Activated naive CD8-positive, alpha-beta T cell treated with anti-CD3 and anti-CD28 coated beads, Interleukin-2, amount 10 ng/mL, durations not matched to agents 7 days and 5 days (primary cell): Measurements from ENCODE around the gene GRIP2. TPM values are rescaled to one million over a fixed set of nuclear protein-coding genes. Genes with fewer than 3 reads are reported as not detected.
A peak's percentile ranks its signal among the peaks of the same experiment; 100 is the strongest.

ENCODE experiments used
- ATAC-seq: fragments of 150-1000 bp; cut with Tn5 transposase; one replicate; pipeline ENCODE4 v1.10.0; 2021; ENCODE audit warnings: low read depth, moderate library complexity
- POLR2A ChIA-PET: fragments of 350-600 bp; sonication (Branson Sonifier 250); formaldehyde crosslinking; loops from one replicate; lab custom pipeline; 2021; ENCODE audit warnings: antibody characterized with exemption; lab: Charles Lee
- DNase-seq: peaks from one replicate; pipeline ENCODE4 v3.0.0; 2021
- H3K27ac Mint-ChIP-seq: one replicate; pipeline ENCODE4 v1.8.0; 2022; ENCODE audit warnings: mild to moderate bottlenecking, mixed read lengths
- H3K27me3 Mint-ChIP-seq: one replicate; pipeline ENCODE4 v1.8.0; 2022; ENCODE audit warnings: mild to moderate bottlenecking, moderate library complexity, mixed read lengths
- H3K36me3 Mint-ChIP-seq: one replicate; pipeline ENCODE4 v1.8.0; 2021; ENCODE audit warnings: mild to moderate bottlenecking, mixed read lengths
- H3K4me1 Mint-ChIP-seq: one replicate; pipeline ENCODE4 v1.8.0; 2021; ENCODE audit warnings: mixed read lengths
- H3K4me3 Mint-ChIP-seq: one replicate; pipeline ENCODE4 v1.8.0; 2022; ENCODE audit warnings: mild to moderate bottlenecking, moderate library complexity, mixed read lengths
- H3K9me3 Mint-ChIP-seq: one replicate; pipeline ENCODE4 v1.8.0; 2021; ENCODE audit warnings: mixed read lengths
- total RNA-seq, 2 experiments: library from RNA; stranded (reverse); gene quantifications; one replicate each; pipeline ENCODE4 v1.2.3, GENCODE V29; 2021

GRIP2 gene
- total RNA-seq, 2 experiments from 2014 or later = not detected

DNA sequence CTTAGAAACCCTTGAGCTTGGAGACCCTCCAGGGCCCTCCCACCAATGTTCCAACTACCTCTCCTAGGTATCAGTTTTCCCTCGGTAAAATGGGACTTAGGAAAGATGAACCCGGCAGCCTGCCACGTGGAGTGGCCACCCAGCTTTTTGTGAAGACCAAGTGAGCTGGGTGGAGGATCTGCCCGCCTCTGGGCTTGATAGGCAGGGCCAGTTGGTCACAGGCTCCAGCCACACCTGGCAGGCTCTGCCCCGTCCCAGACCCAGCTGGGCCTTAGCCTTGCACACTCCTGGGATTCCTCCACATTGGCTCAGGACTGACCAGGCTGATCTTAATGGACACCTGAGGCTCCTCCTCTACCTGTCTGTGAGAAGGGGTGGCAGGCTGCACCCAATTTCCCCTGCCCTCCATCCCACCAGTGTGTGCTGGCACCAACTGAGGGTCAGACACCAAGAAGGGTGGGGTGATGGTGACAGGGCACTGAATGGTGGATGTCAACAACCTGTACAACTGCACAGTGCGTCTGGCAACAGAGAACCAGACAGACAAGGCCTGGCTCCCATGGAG is 761 bp upstream of the GRIP2 start:
- H3K27me3 Mint-ChIP-seq = peaks cover 4% of the 10 kb centered on the region
- H3K36me3 Mint-ChIP-seq = no peaks in the 10 kb centered on the region
- no peak overlapping the region for H3K4me3 Mint-ChIP-seq
- DNase-seq (no peak), ATAC-seq (no peak)
- H3K4me1 Mint-ChIP-seq = no peaks in the 10 kb centered on the region
- no peak overlapping the region for H3K27ac Mint-ChIP-seq
- POLR2A ChIA-PET = no interaction called here
- H3K9me3 Mint-ChIP-seq = no peaks in the 10 kb centered on the region

DNA sequence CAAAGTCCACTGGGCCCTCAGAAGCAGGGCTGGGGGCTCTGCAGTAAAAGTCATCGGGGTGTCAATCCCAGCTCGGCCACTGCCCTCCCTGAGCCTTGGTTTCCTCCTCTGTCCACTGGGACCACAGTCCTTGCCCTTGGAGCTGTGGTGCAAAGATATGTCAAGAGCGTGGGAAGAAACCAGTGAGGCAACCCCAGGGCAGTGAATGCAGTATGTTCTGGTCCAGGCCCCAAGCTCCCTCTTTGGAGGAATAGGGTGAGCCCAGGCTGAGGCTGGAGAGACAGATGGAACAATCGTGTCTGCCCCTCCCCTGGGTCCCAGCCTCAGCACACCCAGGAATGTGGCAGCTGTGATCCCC is 779 bp downstream of the GRIP2 start:
- Mint-ChIP-seq H3K36me3 (no peaks in the 10 kb centered on the region), H3K4me3 (no peak overlapping the region), H3K9me3 (no peaks in the 10 kb centered on the region), H3K27me3 (peaks cover 2% of the 10 kb centered on the region), H3K4me1 (no peaks in the 10 kb centered on the region), H3K27ac (no peak overlapping the region)
- POLR2A ChIA-PET = no interaction called here
- ATAC-seq = no peak
- DNase-seq = no peak

DNA sequence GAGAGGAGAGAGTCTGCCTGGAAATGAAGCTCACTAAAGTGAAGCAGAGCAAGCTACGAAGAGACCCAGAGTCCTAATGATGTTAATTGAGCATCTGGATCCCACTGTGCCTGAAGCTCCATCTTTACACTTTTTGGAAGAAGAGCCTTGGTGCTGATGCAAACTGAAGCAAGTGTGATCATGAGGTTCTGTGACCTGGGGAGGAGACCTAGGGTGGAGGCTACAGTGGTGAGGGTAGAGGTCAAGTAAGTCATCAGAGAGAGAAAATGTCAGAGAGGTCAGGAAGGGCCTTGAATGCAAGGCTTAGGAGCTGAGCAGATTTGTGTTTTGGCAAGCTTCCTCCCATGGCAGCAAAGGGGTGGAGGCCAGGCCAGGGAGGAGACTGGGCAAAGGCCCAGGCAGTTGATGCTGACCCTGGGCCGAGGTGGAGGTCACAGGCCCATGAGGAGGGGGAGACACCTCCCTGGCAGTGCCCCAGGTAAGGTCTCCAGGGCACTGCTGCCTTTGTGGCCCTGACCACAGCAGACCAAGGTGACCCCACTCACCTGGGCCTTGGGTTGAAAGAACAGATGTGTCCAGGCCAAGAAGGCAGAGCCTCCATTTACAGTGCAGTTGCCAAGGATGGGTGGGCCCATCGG is 1.6 kb downstream of the GRIP2 start:
- ATAC-seq = no peak
- peaks cover 2% of the 10 kb centered on the region for H3K27me3 Mint-ChIP-seq
- DNase-seq = no peak
- no peak overlapping the region for H3K4me3 Mint-ChIP-seq
- POLR2A ChIA-PET = interaction anchor here (0.6 kb wide), 1 partner anchor 567 kb away, joined by 3 read pairs; no protein-coding TSS in a partner anchor
- H3K27ac Mint-ChIP-seq = no peak overlapping the region
- no peaks in the 10 kb centered on the region for H3K4me1 Mint-ChIP-seq
- no peaks in the 10 kb centered on the region for H3K9me3 Mint-ChIP-seq
- H3K36me3 Mint-ChIP-seq = no peaks in the 10 kb centered on the region

DNA sequence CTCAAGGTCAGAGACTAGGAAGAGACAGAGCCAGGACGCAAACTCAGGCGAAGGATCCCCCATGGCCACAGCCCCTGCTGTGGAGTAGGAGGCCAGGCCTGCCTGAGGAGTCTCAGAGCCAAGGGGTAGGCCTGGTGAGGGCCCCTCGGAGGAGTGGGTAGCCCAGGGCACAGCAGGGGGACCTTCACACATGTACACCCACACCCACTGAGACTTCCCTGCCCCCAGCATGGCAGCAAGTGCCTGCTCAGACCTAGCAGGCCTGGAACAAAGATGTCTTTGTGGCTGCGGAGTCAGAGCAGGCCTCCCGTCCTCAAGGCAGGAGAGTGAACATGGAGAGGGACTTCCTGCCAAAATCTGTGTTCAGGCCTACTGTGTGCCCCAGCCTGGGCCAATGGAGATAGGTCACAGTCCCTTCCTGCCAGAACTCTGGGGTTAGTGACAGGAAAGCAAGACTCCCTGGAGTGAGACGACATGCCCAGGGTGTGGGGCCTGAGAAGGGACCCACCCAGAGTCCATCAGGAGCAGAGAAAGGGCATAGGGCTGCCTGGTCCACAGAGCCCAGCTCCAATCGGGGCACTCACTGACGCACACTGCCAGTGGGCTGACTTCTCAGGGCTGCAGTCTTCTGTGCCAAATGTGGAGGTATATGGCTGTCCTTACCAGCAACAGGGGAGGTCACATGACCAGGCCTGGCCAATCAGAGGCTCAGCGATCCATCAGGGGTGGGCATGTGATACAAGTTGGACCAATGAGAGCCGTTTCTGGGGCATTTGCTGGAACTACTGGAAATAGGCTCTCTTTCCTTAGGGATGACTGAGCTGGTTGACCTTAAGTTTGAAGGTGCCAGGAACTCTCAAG is 2.3 kb downstream of the GRIP2 start:
- Mint-ChIP-seq H3K4me3 (no peak overlapping the region), H3K4me1 (no peaks in the 10 kb centered on the region), H3K27me3 (peaks cover 2% of the 10 kb centered on the region), H3K27ac (no peak overlapping the region), H3K36me3 (no peaks in the 10 kb centered on the region), H3K9me3 (no peaks in the 10 kb centered on the region)
- POLR2A ChIA-PET = interaction anchor here (0.6 kb wide), 1 partner anchor 566 kb away, joined by 3 read pairs; no protein-coding TSS in a partner anchor
- ATAC-seq = no peak
- no peak for DNase-seq

DNA sequence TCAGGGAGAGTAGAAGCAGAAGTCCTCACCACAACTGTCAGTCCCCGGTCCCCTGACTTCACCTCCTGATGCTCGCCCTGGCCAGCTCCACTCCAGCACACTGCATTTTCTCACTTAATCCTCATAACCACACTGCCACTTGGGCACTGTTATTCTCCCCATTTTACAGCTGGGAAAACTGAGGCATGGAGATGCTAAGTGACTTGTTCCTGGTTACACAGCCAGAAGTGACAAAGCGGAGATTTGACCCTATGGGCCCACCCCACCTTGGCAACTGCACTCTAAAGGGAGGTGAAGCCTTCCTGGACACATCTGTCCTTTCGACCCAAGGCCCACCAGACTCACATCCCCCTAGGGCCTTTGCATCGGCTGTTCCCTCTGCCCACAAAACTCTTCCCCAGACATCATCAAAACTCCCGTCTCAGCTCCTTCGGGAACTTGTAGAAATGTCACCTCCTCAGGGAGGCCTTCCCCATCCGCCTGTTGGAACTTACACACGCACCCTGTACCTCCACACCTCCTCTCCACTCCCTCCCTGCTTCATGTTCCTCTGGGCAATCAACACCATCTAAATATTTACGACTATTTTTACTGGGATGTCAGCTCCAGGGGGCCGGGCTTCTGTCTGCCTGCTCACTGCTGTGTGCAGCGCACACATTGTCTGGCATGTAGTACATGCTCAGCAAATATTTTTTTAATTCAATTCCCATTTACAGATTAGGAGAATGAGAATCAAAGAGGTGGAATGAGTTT is 3.1 kb downstream of the GRIP2 start:
- H3K4me3 Mint-ChIP-seq = no peak overlapping the region
- POLR2A ChIA-PET = no interaction called here
- no peaks in the 10 kb centered on the region for H3K9me3 Mint-ChIP-seq
- H3K27me3 Mint-ChIP-seq = peaks cover 2% of the 10 kb centered on the region
- no peak for ATAC-seq
- no peak for DNase-seq
- H3K4me1 Mint-ChIP-seq = no peaks in the 10 kb centered on the region
- H3K36me3 Mint-ChIP-seq = no peaks in the 10 kb centered on the region
- H3K27ac Mint-ChIP-seq = no peak overlapping the region

DNA sequence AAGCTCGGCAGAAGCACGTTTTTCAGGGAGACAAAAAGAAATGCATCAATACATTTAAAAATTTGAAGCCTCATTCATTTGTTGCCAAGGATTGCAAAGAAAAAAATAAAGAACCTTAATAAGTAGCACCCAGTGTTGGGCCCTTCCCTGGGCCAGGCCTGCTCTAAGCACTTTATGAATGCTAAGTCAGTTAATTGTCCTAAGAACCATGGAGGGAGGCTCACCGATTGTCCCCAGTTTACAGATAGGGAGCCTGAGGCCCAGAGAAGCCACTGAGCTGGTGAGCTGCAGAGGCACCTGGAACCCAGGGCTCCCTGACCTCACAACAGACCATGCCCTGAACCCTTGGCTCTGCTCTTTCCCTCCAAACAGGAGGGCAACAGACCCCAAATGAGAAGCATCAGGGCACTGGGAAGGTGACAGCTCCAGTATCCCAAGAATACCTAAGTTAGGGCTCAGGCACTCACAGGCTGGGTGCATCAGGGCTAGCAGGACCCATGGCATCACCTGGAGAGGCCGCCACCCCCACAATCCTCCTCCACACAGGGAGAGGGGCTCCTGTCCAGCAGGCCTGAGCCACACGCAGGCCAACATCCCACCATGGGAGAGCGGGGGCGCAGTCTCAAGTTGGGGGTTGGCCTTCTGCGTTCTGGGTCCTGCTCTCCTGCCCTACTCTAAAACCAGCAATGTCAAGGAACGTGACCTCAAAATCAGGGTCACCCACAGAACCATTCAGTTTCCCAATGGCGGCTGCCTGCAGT is 3.9 kb downstream of the GRIP2 start:
- Mint-ChIP-seq H3K27me3 (peaks cover 2% of the 10 kb centered on the region), H3K4me3 (no peak overlapping the region), H3K4me1 (no peaks in the 10 kb centered on the region), H3K9me3 (no peaks in the 10 kb centered on the region), H3K36me3 (no peaks in the 10 kb centered on the region), H3K27ac (no peak overlapping the region)
- POLR2A ChIA-PET = no interaction called here
- DNase-seq (no peak), ATAC-seq (no peak)

DNA sequence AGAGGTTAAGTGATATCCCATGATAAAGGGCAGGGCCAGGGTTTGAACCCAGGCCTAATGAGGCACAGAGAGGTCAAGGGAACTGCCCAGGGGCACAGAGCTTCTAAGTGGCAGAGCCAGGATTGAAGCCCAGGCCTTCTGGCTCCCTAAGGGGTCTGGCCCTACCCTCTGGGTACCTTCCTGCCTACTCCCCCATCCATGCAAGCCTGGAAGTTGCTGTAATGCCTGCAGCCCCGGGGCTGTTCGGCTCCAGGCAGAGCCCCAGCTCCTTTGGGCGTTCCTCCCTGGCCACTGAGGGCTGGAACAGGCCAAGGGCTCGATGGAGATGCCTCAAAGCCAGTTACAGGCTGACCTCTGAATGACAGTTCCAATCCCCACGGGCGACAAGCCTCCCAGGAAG is 4.5 kb downstream of the GRIP2 start:
- POLR2A ChIA-PET = no interaction called here
- H3K27me3 Mint-ChIP-seq = peaks cover 3% of the 10 kb centered on the region
- H3K36me3 Mint-ChIP-seq = no peaks in the 10 kb centered on the region
- H3K4me1 Mint-ChIP-seq = no peaks in the 10 kb centered on the region
- ATAC-seq (no peak), DNase-seq (no peak)
- no peaks in the 10 kb centered on the region for H3K9me3 Mint-ChIP-seq
- H3K4me3 Mint-ChIP-seq = no peak overlapping the region
- H3K27ac Mint-ChIP-seq = no peak overlapping the region

DNA sequence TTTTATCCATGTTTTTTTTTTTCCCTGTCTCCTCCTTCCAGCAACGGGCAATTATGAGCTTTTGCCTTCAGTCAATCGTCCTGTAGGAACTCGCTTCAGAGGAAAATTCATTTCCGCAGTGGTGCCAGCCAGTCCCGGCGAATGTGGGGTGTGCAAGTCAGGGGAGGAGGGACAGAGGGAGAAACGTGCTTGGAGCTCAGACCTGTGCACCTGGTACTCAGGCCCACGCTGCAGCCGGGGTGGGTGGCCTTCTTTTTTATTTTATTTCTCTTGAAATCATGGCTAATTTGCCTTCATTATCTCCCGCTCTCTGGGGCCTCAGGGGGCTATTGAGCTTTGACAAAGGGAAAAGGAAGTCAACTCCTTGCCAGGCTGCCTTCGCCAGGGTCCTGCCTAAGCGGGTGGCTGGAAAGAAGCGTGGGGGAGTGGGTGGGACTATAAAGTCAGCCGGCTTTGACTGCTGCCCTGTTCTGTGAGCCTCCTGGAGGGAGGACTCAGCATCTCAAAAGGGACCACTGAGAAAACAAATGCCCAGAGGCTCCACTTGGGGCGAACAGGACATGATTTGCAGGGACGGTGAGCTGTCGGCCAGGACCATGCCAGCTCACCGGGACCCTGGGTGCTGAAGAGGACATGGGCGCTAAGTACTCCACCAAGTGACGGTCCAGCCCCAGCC is 5.5 kb downstream of the GRIP2 start:
- no peak overlapping the region for H3K27ac Mint-ChIP-seq
- ATAC-seq = no peak
- DNase-seq = no peak
- H3K36me3 Mint-ChIP-seq = no peaks in the 10 kb centered on the region
- no peaks in the 10 kb centered on the region for H3K9me3 Mint-ChIP-seq
- POLR2A ChIA-PET = no interaction called here
- H3K4me3 Mint-ChIP-seq = no peak overlapping the region
- H3K27me3 Mint-ChIP-seq = peaks cover 11% of the 10 kb centered on the region
- H3K4me1 Mint-ChIP-seq = no peaks in the 10 kb centered on the region

DNA sequence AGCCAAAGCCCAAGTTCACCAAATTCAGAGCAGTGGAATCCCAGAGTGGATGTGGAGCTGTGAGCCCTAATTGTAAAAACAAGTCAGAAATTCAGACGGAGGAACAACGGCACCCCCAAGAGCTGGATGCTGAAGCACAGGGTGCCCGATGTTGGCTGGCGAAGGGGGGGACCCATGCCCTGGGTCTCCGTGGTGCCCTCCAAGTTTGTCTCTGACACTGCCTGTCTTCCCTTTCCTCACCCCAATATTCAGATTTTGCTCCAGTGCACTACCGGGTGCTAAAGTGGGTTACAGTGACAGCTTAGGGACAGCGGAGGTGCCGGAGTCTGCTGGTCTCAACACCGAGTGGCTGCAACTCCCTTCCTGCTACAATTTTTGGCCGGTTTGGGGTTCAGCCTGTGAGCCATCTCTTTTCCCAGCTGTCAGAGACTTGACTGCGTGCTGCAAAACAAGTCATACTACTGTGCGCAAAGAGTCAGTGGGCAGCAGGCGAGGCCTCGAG is 6.6 kb downstream of the GRIP2 start:
- no peak overlapping the region for H3K27ac Mint-ChIP-seq
- no peaks in the 10 kb centered on the region for H3K36me3 Mint-ChIP-seq
- H3K4me1 Mint-ChIP-seq = no peaks in the 10 kb centered on the region
- H3K4me3 Mint-ChIP-seq = no peak overlapping the region
- POLR2A ChIA-PET = no interaction called here
- H3K27me3 Mint-ChIP-seq = peaks cover 13% of the 10 kb centered on the region
- no peak for ATAC-seq
- no peak for DNase-seq
- H3K9me3 Mint-ChIP-seq = no peaks in the 10 kb centered on the region

DNA sequence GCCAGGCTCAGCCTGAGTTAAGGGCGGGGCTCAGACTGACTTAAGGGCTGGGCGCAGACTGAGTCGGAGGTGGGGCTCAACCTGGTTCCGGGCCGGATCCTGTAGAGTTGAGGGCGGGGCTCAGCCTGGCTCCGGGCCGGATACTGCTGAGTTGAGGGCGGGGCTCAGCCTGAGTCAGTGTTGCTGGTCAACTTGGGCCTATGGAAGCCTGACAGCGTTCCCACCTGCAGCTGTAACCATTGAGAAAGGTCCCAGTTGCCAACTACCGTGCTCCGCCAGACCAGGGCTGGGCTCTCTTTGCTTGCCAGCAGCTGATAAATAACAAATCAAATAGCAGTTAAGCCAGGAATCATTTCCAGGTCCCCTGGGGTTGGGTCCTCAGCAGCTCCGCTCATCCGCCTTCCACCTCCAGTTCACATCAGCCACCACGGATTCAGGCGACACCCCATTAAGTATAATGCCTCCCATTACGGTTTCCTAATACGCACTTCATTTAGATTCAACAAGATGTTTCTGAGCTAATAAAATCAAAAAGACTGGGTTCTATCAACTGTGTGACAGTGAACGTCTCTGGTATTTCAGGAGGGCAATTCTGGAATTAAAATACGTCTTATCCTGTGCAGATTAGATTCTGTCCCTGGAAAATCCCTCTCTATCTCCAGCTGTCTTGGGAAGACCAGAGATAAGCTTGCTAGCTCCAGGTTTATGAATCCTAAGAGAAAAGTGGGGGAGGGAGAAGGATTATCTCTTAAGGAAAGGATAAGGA is 7.3 kb downstream of the GRIP2 start:
- Mint-ChIP-seq H3K4me3 (no peak overlapping the region), H3K27ac (no peak overlapping the region), H3K27me3 (peaks cover 13% of the 10 kb centered on the region), H3K9me3 (no peaks in the 10 kb centered on the region), H3K4me1 (no peaks in the 10 kb centered on the region), H3K36me3 (no peaks in the 10 kb centered on the region)
- POLR2A ChIA-PET = no interaction called here
- DNase-seq (no peak), ATAC-seq (peak; percentile 70)

DNA sequence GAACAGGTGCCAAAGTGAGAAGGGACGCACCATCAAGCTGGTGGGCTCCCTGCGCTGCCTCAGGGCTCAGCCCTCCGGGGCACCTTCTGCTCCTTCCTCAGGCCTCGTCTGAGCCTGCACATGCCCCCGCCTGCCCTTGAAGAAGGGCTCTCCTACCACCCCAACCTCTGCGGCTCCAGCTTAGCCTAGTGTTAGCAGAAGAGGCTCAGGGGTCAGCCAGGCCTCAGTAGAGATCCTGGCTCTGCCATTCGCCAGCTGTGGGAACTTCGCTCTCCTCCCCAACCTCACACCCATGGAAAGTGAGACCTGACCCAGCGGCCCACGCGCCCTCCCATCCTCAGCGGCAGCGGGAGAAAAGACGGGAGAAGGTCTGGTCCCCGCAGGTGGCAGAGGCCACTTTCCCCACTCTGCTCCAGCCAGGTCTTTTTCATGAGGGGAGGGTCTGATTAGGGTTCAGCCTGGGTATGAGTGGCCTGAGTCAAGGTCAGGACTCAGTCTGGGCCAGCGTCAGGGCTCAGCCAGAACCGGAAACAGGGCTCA is 8.2 kb downstream of the GRIP2 start:
- no peak overlapping the region for H3K4me3 Mint-ChIP-seq
- no peak for DNase-seq
- ATAC-seq = no peak
- POLR2A ChIA-PET = no interaction called here
- no peaks in the 10 kb centered on the region for H3K36me3 Mint-ChIP-seq
- H3K9me3 Mint-ChIP-seq = no peaks in the 10 kb centered on the region
- no peaks in the 10 kb centered on the region for H3K4me1 Mint-ChIP-seq
- H3K27me3 Mint-ChIP-seq = peaks cover 13% of the 10 kb centered on the region
- no peak overlapping the region for H3K27ac Mint-ChIP-seq

DNA sequence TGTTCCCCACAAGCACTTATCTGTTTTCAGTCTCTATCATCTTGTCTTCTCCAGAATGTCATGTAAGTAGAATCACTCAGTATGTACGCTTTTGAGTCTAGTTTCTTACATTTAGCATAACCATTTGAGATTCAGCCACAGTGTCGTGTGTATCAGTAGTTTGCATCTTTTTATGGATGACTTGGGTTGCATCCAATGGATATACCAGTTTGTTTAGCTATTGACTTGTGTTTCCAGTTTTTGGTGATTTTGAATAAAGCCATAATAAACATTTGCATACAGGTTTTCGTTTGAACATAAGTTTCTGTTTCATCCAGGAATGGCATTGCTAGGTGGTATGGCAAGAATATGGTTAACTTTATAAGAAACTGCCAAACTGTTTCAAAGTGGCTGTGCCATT is 12.1 kb downstream of the GRIP2 start:
- DNase-seq (no peak), ATAC-seq (no peak)
- POLR2A ChIA-PET = no interaction called here
- no peaks in the 10 kb centered on the region for H3K36me3 Mint-ChIP-seq
- H3K27me3 Mint-ChIP-seq = peaks cover 14% of the 10 kb centered on the region
- H3K4me1 Mint-ChIP-seq = no peaks in the 10 kb centered on the region
- H3K27ac Mint-ChIP-seq = no peak overlapping the region
- H3K4me3 Mint-ChIP-seq = no peak overlapping the region
- no peaks in the 10 kb centered on the region for H3K9me3 Mint-ChIP-seq
